ENCODE results near the gene PINK1. TPM values are rescaled to one million over a fixed set of nuclear protein-coding genes. Genes with fewer than 3 reads are reported as not detected.

Gene PINK1
- total RNA-seq, 4 donors from 2014 or later = 55.6 to 67.4 (median 62.8) TPM

DNA sequence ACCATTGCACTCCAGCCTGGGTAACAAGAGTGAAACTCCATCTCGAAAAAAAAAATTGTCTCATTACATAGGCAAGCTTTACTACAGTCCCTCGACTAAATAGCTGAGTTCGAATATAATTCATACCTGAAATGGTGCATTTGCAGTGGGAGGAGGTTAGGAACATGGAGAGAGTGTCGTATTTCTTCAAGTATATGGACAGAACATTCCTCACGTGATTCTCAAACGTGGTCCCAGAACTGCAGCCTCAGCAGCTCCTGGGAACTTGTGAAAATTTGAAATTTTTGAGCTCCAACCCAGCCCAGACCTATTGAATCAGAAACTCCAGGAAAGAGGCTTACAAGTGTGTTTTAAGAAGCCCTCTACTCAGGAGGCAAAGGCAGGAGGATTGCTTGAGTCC lies 37.2 kb upstream of the PINK1 start:
- H3K4me3 ChIP-seq = no peak overlapping the region
- no peak overlapping the region for H3K27ac ChIP-seq
- H3K4me1 ChIP-seq = no peaks in the 10 kb centered on the region
- intact Hi-C loops (cut with DNase I; ENCODE audit: low total_unique reads) = no loop called here
- DNase-seq = no peak
- H3K36me3 ChIP-seq = no peaks in the 10 kb centered on the region
- no peaks in the 10 kb centered on the region for H3K9me3 ChIP-seq
- no peak for TF ChIP-seq POLR2A (IDR thresholded peaks at IDR 0.05)
- TF ChIP-seq, protein P1, sequence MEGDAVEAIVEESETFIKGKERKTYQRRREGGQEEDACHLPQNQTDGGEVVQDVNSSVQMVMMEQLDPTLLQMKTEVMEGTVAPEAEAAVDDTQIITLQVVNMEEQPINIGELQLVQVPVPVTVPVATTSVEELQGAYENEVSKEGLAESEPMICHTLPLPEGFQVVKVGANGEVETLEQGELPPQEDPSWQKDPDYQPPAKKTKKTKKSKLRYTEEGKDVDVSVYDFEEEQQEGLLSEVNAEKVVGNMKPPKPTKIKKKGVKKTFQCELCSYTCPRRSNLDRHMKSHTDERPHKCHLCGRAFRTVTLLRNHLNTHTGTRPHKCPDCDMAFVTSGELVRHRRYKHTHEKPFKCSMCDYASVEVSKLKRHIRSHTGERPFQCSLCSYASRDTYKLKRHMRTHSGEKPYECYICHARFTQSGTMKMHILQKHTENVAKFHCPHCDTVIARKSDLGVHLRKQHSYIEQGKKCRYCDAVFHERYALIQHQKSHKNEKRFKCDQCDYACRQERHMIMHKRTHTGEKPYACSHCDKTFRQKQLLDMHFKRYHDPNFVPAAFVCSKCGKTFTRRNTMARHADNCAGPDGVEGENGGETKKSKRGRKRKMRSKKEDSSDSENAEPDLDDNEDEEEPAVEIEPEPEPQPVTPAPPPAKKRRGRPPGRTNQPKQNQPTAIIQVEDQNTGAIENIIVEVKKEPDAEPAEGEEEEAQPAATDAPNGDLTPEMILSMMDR (IDR thresholded peaks at IDR 0.05) = no peak
- no peaks in the 10 kb centered on the region for H3K27me3 ChIP-seq

DNA sequence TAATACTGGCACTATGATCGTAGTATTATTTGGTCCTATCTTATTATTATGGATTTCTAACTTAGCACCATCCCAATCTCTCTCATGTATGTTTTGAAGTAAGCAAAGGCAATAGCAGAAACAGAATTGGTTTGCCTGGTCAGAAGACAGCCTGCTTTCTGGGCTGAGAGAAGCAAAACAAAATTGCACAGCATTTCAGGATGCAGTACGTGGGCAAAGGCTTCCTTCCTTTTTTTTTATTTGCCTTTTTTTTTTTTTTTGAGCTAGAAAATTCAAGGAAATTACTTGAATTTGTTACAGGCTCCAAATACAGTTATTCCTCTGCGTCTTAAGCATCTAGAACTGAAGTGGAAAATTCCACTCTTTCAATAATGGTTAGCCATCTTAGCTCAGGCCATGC lies 35.6 kb upstream of the PINK1 start:
- no peaks in the 10 kb centered on the region for H3K27me3 ChIP-seq
- no peaks in the 10 kb centered on the region for H3K9me3 ChIP-seq
- TF ChIP-seq, protein P1 (IDR thresholded peaks at IDR 0.05) = no peak
- TF ChIP-seq POLR2A (IDR thresholded peaks at IDR 0.05) = peak in 1 of 2 donors; percentile 11
- no peak overlapping the region for H3K4me3 ChIP-seq
- intact Hi-C loops (cut with DNase I; ENCODE audit: low total_unique reads) = no loop called here
- no peaks in the 10 kb centered on the region for H3K36me3 ChIP-seq
- DNase-seq = no peak
- no peaks in the 10 kb centered on the region for H3K4me1 ChIP-seq
- peak overlapping the region; percentile 50 to 70 for H3K27ac ChIP-seq

DNA sequence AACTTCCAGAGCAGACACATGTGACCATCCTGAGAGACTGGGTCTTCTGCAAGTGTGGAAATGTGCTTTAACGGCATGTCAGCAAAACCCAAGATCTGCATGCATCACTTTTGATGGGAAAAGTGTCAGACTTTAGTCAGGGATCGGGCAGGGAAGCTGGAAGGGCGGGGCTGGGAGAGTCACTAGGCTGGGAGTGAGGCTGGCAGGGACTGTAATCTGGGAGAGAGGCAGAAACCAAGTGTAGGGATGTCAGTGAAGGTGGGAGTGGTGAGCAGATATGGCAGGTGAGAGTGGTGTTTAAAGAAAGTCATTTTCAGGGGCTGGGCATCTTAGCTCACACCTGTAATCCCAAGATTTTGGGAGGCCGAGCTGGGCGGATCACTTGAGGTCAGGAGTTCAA lies 33.1 kb upstream of the PINK1 start:
- Histone ChIP-seq H3K36me3 (no peaks in the 10 kb centered on the region), H3K27me3 (no peaks in the 10 kb centered on the region), H3K9me3 (no peaks in the 10 kb centered on the region), H3K4me1 (no peaks in the 10 kb centered on the region), H3K27ac (no peak overlapping the region), H3K4me3 (no peak overlapping the region)
- TF ChIP-seq, protein P1 (IDR thresholded peaks at IDR 0.05) = no peak
- TF ChIP-seq POLR2A (IDR thresholded peaks at IDR 0.05) = no peak
- no peak for DNase-seq
- intact Hi-C loops (cut with DNase I; ENCODE audit: low total_unique reads) = no loop called here

DNA sequence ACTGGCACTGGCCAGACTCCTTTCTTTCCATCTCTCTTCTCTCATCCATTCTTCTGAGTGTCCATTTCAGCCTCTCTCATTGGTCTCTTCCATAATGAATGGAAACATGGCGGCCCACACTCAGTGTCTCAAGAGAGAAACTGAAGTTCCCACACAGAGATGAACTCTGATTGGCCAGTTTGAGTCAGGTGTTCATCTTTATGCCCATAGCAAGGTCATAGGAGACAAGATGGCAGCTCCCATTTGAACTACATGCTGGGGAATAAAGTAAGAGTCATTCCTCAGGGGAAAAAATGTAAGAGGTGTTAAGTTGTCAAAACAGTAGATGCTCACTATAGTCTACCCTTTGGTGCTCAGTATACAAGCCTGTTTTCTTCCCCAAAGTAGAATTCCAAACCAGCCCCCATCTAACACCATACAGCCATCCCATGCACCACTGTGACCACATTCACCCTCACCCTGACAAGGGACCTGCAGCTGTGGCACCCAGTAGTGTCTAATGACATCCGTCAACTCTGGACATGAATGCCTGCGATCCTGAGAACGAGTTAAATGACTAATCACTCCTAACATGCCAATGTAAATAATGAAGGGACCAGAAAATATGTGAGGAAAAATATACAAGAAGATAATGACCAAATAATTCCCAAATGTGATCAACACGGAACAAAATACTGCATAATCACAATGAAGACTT lies 32.0 kb upstream of the PINK1 start:
- Histone ChIP-seq H3K36me3 (no peaks in the 10 kb centered on the region), H3K9me3 (no peaks in the 10 kb centered on the region), H3K4me3 (no peak overlapping the region), H3K4me1 (no peaks in the 10 kb centered on the region), H3K27ac (no peak overlapping the region), H3K27me3 (no peaks in the 10 kb centered on the region)
- intact Hi-C loops (cut with DNase I; ENCODE audit: low total_unique reads) = no loop called here
- DNase-seq = no peak
- TF ChIP-seq POLR2A (IDR thresholded peaks at IDR 0.05) = no peak
- TF ChIP-seq, protein P1 (IDR thresholded peaks at IDR 0.05) = no peak

DNA sequence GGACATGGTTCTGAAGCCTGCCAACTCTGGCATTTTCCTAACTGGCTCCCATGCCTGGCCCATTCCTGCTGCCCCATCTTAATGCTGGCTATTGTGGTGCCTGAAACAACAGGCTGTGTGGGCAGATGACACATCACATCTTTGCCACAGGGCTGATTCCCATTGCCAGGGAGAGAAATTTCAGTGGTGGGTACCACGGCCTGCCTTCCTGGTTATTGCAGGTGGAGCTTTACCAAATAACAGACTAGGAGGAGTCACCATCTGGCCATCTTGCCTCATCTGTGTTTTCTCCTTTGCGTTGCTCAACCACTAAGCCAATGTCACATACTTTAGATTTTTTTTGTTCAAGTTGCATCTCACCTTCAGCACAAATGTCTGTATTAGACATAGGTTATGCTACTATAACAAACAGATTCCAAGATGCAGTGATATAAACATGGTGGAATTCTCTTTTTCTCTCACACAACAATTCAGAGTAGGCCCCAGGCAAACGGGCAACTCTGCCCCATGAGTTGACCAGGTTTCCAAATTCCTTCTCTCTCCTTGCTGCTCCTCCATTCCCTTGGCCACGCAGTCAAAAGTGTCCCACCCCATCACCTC lies 30.3 kb upstream of the PINK1 start:
- no peak for DNase-seq
- H3K36me3 ChIP-seq = no peaks in the 10 kb centered on the region

More for the DNA sequence above, 30.3 kb upstream of the PINK1 start:
- TF ChIP-seq POLR2A (IDR thresholded peaks at IDR 0.05) = no peak
- TF ChIP-seq, protein P1 (IDR thresholded peaks at IDR 0.05) = no peak
- Histone ChIP-seq H3K27ac (no peak overlapping the region), H3K4me3 (no peak overlapping the region), H3K9me3 (no peaks in the 10 kb centered on the region), H3K4me1 (no peaks in the 10 kb centered on the region), H3K27me3 (no peaks in the 10 kb centered on the region)
- intact Hi-C loops (cut with DNase I; ENCODE audit: low total_unique reads) = no loop called here
